ENCODE results near the gene NADK2. TPM values are rescaled to one million over a fixed set of nuclear protein-coding genes. Genes with fewer than 3 reads are reported as not detected.

The NADK2 gene
- polyA plus RNA-seq, 1 of the 3 experiments (the other 2 are of a cell fraction), result 7.6 TPM

- Histone ChIP-seq H3K4me1 (ENCODE audit: control insufficient read depth in 1 of 2, insufficient read depth in 2 of 2, low read depth in 1 of 2, low read length in 1 of 2) (peaks cover 0 to 3% of the 10 kb centered on the region in 2 experiments; a peak in 2 of 4 replicates), H3K9me2 (no peaks in the 10 kb centered on the region), H3K79me2 (ENCODE audit: insufficient read depth) (no peaks in the 10 kb centered on the region), H3K36me3 (replicated peaks in 1 of 2; ENCODE audit: control insufficient read depth in 1 of 2, insufficient read depth in 2 of 2, low read length in 1 of 2) (peaks cover 49 to 61% of the 10 kb centered on the region in 2 experiments), H3K27me3 (ENCODE audit: insufficient read depth) (no peaks in the 10 kb centered on the region), H3K4me2 (no peak overlapping the region), H3F3A (replicated peaks; ENCODE audit: insufficient read depth) (peaks cover 11% of the 10 kb centered on the region), H3K9me3 (no peaks in the 10 kb centered on the region), H3K4me3 (ENCODE audit: low read depth in 2 of 2, low read length in 1 of 2) (no peak overlapping the region), H3K9ac (no peak overlapping the region), H4K20me1 (ENCODE audit: insufficient read depth) (no peaks in the 10 kb centered on the region), H2AFZ (ENCODE audit: low read depth) (no peak overlapping the region), H3K27ac (ENCODE audit: low read depth in 2 of 2, low read length in 1 of 2) (no peak overlapping the region)
- TF ChIP-seq FOSL2 (IDR thresholded peaks at IDR 0.05; ENCODE audit: borderline replicate concordance, low read depth) (peak; percentile 31; the same call in 1 of the 2 replicates), TAF1 (IDR thresholded peaks at IDR 0.05; ENCODE audit: borderline replicate concordance, low read depth, low read length) (no peak), SIN3A (IDR thresholded peaks at IDR 0.05; ENCODE audit: borderline replicate concordance, low read depth, low read length) (no peak)
- CTCF ChIA-PET, result interaction anchor here (1.3 kb wide), 1 partner anchor 22 kb away, joined by 4 read pairs; no protein-coding TSS in a partner anchor
- DNase-seq, result no peak
- 78% methylated on average over 4 of the region's 4 CpGs for WGBS (ENCODE audit: low lambda C conversion rate)
- POLR2A ChIA-PET, result no interaction called here
Measured at GRCh38 chr5:36200513-36200912, 41.2 kb downstream of the NADK2 start.

- Histone ChIP-seq H3K4me2 (no peak overlapping the region), H3K27me3 (ENCODE audit: insufficient read depth) (no peaks in the 10 kb centered on the region), H3K9me2 (no peaks in the 10 kb centered on the region), H3K27ac (ENCODE audit: low read depth in 2 of 2, low read length in 1 of 2) (no peak overlapping the region; a peak in 2 of 4 replicates), H3K36me3 (replicated peaks in 1 of 2; ENCODE audit: control insufficient read depth in 1 of 2, insufficient read depth in 2 of 2, low read length in 1 of 2) (peaks cover 58 to 59% of the 10 kb centered on the region in 2 experiments), H2AFZ (ENCODE audit: low read depth) (no peak overlapping the region), H3K4me1 (ENCODE audit: control insufficient read depth in 1 of 2, insufficient read depth in 2 of 2, low read depth in 1 of 2, low read length in 1 of 2) (peaks cover 0 to 3% of the 10 kb centered on the region in 2 experiments; a peak in 2 of 4 replicates), H3K79me2 (ENCODE audit: insufficient read depth) (no peaks in the 10 kb centered on the region), H3F3A (replicated peaks; ENCODE audit: insufficient read depth) (peaks cover 11% of the 10 kb centered on the region), H3K9me3 (no peaks in the 10 kb centered on the region), H3K4me3 (ENCODE audit: low read depth in 2 of 2, low read length in 1 of 2) (no peak overlapping the region), H4K20me1 (ENCODE audit: insufficient read depth) (no peaks in the 10 kb centered on the region), H3K9ac (no peak overlapping the region)
- TF ChIP-seq TEAD4 (IDR thresholded peaks at IDR 0.05; ENCODE audit: borderline replicate concordance, insufficient read depth) (no peak), CHD2 (IDR thresholded peaks at IDR 0.05; ENCODE audit: low read length, partially characterized antibody) (no peak), POLR2AphosphoS5 (IDR thresholded peaks at IDR 0.05; ENCODE audit: low read depth, low read length) (no peak), GABPA (IDR thresholded peaks at IDR 0.05; ENCODE audit: low read depth) (no peak), YY1 (IDR thresholded peaks at IDR 0.05; ENCODE audit: low read depth) (no peak), RAD21 (IDR thresholded peaks at IDR 0.05; ENCODE audit: low read length) (no peak), RFX5 (IDR thresholded peaks at IDR 0.05; ENCODE audit: low read length) (no peak), SMC3 (IDR thresholded peaks at IDR 0.05; ENCODE audit: low read depth, low read length) (no peak), TAF1 (IDR thresholded peaks at IDR 0.05; ENCODE audit: borderline replicate concordance, low read depth, low read length) (no peak), USF2 (IDR thresholded peaks at IDR 0.05; ENCODE audit: borderline replicate concordance, low read depth, low read length) (no peak), GATA2 (CRISPR knock-in tag; IDR thresholded peaks at IDR 0.05) (no peak), EZH2phosphoT487 (IDR thresholded peaks at IDR 0.05; ENCODE audit: borderline replicate concordance, low read depth) (no peak)
- TF ChIP-seq, protein P1, sequence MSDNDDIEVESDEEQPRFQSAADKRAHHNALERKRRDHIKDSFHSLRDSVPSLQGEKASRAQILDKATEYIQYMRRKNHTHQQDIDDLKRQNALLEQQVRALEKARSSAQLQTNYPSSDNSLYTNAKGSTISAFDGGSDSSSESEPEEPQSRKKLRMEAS (IDR thresholded peaks at IDR 0.05; ENCODE audit: low read depth), result no peak
- TF ChIP-seq, protein P2, sequence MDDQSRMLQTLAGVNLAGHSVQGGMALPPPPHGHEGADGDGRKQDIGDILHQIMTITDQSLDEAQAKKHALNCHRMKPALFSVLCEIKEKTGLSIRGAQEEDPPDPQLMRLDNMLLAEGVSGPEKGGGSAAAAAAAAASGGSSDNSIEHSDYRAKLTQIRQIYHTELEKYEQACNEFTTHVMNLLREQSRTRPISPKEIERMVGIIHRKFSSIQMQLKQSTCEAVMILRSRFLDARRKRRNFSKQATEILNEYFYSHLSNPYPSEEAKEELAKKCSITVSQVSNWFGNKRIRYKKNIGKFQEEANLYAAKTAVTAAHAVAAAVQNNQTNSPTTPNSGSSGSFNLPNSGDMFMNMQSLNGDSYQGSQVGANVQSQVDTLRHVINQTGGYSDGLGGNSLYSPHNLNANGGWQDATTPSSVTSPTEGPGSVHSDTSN (IDR thresholded peaks at IDR 0.05), result no peak
- TF ChIP-seq, protein P3, sequence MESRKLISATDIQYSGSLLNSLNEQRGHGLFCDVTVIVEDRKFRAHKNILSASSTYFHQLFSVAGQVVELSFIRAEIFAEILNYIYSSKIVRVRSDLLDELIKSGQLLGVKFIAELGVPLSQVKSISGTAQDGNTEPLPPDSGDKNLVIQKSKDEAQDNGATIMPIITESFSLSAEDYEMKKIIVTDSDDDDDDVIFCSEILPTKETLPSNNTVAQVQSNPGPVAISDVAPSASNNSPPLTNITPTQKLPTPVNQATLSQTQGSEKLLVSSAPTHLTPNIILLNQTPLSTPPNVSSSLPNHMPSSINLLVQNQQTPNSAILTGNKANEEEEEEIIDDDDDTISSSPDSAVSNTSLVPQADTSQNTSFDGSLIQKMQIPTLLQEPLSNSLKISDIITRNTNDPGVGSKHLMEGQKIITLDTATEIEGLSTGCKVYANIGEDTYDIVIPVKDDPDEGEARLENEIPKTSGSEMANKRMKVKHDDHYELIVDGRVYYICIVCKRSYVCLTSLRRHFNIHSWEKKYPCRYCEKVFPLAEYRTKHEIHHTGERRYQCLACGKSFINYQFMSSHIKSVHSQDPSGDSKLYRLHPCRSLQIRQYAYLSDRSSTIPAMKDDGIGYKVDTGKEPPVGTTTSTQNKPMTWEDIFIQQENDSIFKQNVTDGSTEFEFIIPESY (IDR thresholded peaks at IDR 0.05; ENCODE audit: borderline replicate concordance, low read depth), result no peak
- TF ChIP-seq, protein P4, sequence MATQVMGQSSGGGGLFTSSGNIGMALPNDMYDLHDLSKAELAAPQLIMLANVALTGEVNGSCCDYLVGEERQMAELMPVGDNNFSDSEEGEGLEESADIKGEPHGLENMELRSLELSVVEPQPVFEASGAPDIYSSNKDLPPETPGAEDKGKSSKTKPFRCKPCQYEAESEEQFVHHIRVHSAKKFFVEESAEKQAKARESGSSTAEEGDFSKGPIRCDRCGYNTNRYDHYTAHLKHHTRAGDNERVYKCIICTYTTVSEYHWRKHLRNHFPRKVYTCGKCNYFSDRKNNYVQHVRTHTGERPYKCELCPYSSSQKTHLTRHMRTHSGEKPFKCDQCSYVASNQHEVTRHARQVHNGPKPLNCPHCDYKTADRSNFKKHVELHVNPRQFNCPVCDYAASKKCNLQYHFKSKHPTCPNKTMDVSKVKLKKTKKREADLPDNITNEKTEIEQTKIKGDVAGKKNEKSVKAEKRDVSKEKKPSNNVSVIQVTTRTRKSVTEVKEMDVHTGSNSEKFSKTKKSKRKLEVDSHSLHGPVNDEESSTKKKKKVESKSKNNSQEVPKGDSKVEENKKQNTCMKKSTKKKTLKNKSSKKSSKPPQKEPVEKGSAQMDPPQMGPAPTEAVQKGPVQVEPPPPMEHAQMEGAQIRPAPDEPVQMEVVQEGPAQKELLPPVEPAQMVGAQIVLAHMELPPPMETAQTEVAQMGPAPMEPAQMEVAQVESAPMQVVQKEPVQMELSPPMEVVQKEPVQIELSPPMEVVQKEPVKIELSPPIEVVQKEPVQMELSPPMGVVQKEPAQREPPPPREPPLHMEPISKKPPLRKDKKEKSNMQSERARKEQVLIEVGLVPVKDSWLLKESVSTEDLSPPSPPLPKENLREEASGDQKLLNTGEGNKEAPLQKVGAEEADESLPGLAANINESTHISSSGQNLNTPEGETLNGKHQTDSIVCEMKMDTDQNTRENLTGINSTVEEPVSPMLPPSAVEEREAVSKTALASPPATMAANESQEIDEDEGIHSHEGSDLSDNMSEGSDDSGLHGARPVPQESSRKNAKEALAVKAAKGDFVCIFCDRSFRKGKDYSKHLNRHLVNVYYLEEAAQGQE (IDR thresholded peaks at IDR 0.05; ENCODE audit: low read depth, low read length), result no peak
- ChIA-PET CTCF (interaction anchor here (0.6 to 1.3 kb wide), 2 partner anchors 21 to 169 kb away, joined by 3 to 4 read pairs; no protein-coding TSS in a partner anchor), POLR2A (no interaction called here)
- 60% methylated on average over 2 of the region's 2 CpGs for whole genome bisulfite sequencing (ENCODE audit: low lambda C conversion rate)
- no peak for DNase-seq
Measured at GRCh38 chr5:36199620-36200019, 42.1 kb downstream of the NADK2 start.
